ENCODE measurements around the gene SLC26A8. TPM values are rescaled to one million over a fixed set of nuclear protein-coding genes. Genes with fewer than 3 reads are reported as not detected.

The SLC26A8 gene
- total and polyA plus RNA-seq, 2 of the 13 experiments (the other 11 are each of a cell fraction or from before 2014, with no cell fraction given) = 0.46 TPM; not detected in 1

DNA sequence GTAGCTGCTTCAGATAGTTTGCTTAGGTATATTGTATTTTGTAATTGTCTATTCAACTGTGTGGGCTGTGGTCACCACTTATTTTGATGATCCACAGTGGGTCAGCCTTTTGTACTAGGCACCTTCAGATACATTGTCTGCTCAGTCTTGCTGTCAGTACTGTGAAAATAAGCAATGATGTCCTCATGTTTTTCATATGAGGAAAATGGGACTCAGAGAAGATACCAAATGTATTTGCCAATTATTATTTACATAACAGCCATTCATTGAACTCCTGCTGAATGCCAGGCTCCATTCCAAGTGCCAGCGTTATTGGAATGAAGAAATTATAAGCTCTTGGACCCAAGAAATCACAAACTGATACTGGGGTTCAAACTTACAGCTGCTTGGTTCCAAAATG is 31.7 kb upstream of the SLC26A8 start:
- Histone ChIP-seq H3K4me2 (ENCODE audit: low read depth, low read length) (no peak overlapping the region), H3K27me3 (ENCODE audit: control insufficient read depth in 1 of 2, insufficient read depth in 2 of 2, low read length in 2 of 2) (no peaks in the 10 kb centered on the region), H3K4me3 (replicated peaks in 1 of 3; ENCODE audit: insufficient read depth in 1 of 3, low read depth in 2 of 3, low read length in 3 of 3) (no peak overlapping the region), H3K36me3 (replicated peaks in 1 of 2; ENCODE audit: control insufficient read depth in 1 of 2, insufficient read depth in 2 of 2, low read length in 2 of 2) (peaks cover 12 to 61% of the 10 kb centered on the region in 2 experiments), H3K27ac (ENCODE audit: extremely low read length, insufficient read depth, low read length) (no peak overlapping the region), H2AFZ (ENCODE audit: low read length) (no peak overlapping the region), H3K4me1 (ENCODE audit: insufficient read depth, low read length) (peaks cover 8% of the 10 kb centered on the region), H3K79me2 (ENCODE audit: insufficient read depth, low read length) (peaks cover 78% of the 10 kb centered on the region), H3K9ac (ENCODE audit: insufficient read depth, low read depth, low read length) (no peak overlapping the region), H4K20me1 (ENCODE audit: insufficient read depth, low read length) (peaks cover 7% of the 10 kb centered on the region), H3K9me3 (ENCODE audit: low read length) (no peaks in the 10 kb centered on the region)
- BruUV-seq (replicated peaks) = no TSS peak
- TF ChIP-seq FOSL1 (CRISPR knock-in tag; IDR thresholded peaks at IDR 0.05; ENCODE audit: borderline replicate concordance) = no peak
- TF ChIP-seq CREB1 (IDR thresholded peaks at IDR 0.05) = no peak
- 0 out of 2 replicates have a peak, but pooled peaks have one; percentile 20 for TF ChIP-seq CREB1 (CRISPR knock-in tag; IDR thresholded peaks at IDR 0.05)
- TF ChIP-seq CREM (IDR thresholded peaks at IDR 0.05) = no peak
- no peak for TF ChIP-seq CREM (CRISPR knock-in tag; IDR thresholded peaks at IDR 0.05)
- TF ChIP-seq ZNF232 (CRISPR knock-in tag; IDR thresholded peaks at IDR 0.05; ENCODE audit: borderline replicate concordance) = no peak
- TF ChIP-seq, protein P1, sequence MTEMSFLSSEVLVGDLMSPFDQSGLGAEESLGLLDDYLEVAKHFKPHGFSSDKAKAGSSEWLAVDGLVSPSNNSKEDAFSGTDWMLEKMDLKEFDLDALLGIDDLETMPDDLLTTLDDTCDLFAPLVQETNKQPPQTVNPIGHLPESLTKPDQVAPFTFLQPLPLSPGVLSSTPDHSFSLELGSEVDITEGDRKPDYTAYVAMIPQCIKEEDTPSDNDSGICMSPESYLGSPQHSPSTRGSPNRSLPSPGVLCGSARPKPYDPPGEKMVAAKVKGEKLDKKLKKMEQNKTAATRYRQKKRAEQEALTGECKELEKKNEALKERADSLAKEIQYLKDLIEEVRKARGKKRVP (CRISPR knock-in tag; IDR thresholded peaks at IDR 0.05) = no peak
- TF ChIP-seq, protein P2, sequence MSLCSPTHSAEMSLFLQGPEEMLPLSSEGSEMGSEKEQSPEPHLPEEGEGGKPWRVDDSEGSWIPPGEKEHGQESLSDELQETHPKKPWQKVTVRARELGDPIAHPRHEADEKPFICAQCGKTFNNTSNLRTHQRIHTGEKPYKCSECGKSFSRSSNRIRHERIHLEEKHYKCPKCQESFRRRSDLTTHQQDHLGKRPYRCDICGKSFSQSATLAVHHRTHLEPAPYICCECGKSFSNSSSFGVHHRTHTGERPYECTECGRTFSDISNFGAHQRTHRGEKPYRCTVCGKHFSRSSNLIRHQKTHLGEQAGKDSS (CRISPR knock-in tag; IDR thresholded peaks at IDR 0.05; ENCODE audit: borderline replicate concordance, low read depth) = no peak
- ATAC-seq (no peak), FAIRE-seq (no peak), DNase-seq (ENCODE audit: low spot score) (no peak)
- ChIA-PET POLR2A (no interaction called here), CTCF (ENCODE audit: low intra/inter-chr PET ratio, low total read pairs) (no interaction called here)
- intact Hi-C loops (cut with micrococcal nuclease; ENCODE audit: unreplicated experiment) (no loop called here), in situ Hi-C loops (cut with HindIII; ENCODE audit: extremely low pct_ligation_motif_present, low pct_unique_long_range_greater_than_20kb) (no loop called here)
- WGBS (ENCODE audit: low lambda C conversion rate) = 100% methylated on average over 1 of the region's 1 CpG
